GM19239 (cell line): ENCODE results near the gene ARPIN.
"Not testable (repeated sequence)": the region's sequence is repeated elsewhere in the genome, so short reads cannot be mapped to it uniquely, and the experiment has no call there.

Source experiments
- DNase-seq: peaks from one replicate; pipeline ENCODE4 v3.0.0; 2011; ENCODE audit warnings: low spot score; ENCODE audit not compliant: insufficient read length
- FAIRE-seq: peaks from 2 replicates; lab custom pipeline; 2011; peaks lifted over from hg19 to GRCh38; lab: Jason Lieb, UNC

Gene ARPIN

DNA sequence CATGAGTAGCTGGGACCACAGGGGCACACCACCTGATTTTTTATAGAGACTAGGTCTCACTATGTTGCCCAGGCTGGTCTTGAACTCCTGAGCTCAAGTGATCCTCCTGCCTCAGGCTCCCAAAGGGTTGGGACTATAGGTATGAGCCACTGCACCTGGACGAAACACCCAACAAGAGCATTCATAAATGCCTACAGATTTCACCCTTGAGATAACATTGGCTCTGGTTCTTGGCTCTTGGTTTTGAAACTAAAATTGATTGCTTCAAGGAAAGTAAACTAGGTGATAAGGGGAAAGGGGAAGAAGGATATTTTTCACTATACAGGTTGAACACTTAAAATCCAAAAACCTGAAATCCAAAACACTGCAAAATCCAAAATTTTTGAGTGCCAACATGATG, 29.2 kb downstream of the ARPIN start:
- DNase-seq (no peak), FAIRE-seq (no peak)

DNA sequence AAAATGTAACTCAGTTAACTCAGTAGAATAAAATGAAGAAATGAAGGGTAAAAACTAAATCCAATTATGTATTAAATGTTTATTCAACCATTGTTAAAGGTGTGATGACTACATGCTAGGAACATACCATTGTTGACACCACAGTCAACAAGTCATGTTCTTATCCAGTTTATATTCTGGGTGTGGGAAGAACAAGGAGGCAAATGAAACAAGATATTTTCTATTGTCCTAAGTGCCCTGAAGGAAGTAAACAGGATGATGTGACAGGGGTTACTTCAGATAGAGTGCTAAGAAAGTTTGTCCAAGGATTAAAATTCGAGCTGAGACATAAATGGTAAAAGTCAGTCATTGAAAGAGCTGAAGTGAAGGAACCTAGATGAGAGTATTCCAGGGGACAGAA, 32.0 kb downstream of the ARPIN start:
- no peak for FAIRE-seq

GRCh38 chr15:89878323-89878722, 34.4 kb downstream of the ARPIN start:
- FAIRE-seq, result no peak
- DNase-seq, result no peak

More for the DNA sequence above, 32.0 kb downstream of the ARPIN start:
- no peak for DNase-seq

- FAIRE-seq (no peak), DNase-seq (no peak)
Observed at GRCh38 chr15:89877083-89877425, 35.7 kb downstream of the ARPIN start.

DNA sequence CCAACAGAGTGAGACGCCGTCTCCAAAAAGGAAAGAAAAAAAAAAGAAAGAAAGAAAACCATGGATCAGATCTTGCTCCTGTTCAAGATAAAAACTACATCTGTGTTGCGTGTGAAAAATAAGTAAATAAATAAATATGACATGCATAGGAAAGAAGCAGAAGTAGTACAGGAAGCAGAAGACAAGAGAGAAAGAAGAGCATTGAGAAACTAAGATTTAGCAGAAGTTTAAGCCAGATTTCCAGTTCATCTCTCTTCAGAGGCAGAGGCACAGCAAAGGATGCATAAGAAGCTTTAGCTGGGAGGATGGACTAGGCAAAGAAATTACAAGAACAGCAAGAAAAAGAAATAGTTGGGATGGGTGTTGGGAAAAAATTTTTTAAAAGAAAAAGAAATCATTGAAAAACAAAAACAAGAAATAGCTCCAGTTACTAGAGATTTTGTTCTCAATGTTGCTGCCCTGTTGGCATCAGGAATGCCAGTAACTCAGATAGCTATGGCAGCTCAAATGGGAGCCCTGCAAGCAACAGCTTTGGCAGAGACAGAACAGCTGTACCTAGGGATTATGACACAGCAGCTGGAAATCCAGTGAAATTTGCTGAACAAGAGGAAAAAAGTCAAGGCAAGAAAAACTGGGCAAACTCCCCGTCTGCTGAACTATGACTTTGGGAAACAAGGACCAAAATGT, 36.2 kb downstream of the ARPIN start:
- FAIRE-seq, result no peak

DNA sequence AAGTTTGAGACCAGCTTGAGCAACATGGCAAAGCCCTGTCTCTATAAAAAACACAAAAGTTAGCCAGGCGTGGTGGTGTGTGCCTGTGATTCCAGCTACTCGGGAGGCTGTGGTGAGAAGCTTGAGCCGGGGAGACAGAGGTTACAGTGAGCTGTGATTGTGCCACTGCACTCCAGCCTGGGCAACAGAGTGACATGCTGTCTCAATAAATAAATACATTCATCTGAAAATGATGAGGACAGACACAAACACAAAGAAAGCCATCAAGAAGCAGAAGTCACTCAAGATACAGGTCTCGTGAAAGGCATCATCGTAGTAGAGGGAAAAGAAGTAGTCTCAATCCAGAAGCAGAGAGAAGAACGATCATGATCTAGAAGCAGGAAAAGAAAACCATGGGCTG, 37.0 kb downstream of the ARPIN start:
- no peak for FAIRE-seq
- no peak for DNase-seq

More for the DNA sequence above, 36.2 kb downstream of the ARPIN start:
- DNase-seq, result no peak

GRCh38 chr15:89874926-89875564, 37.7 kb downstream of the ARPIN start:
- FAIRE-seq, result peak; percentile 85
- DNase-seq, result peak; percentile 81

GRCh38 chr15:89870688-89871288, 42.0 kb downstream of the ARPIN start:
- FAIRE-seq (no peak), DNase-seq (no peak)

DNA sequence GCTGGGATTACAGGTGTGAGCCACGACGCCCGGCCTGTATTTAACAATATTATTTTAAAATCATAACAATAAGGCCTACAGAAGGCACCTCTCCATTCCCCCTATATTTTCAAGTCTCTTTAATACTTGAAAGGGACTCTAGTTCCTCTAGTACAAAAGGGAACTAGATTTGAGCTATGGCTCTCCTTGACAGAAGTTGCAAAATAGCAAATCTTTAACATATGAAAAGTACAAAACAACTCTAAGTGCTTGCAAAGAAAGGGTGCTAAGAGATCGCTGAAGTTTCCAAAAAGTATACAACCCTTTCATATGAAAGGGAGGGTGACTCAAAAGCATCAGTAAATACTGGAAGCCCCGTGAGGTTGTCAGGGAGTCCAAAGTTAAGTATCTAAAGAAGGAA, 42.7 kb downstream of the ARPIN start:
- FAIRE-seq (no peak), DNase-seq (no peak)

GRCh38 chr15:89869490-89869889, 43.3 kb downstream of the ARPIN start:
- FAIRE-seq, DNase-seq: not testable (repeated sequence)

DNA sequence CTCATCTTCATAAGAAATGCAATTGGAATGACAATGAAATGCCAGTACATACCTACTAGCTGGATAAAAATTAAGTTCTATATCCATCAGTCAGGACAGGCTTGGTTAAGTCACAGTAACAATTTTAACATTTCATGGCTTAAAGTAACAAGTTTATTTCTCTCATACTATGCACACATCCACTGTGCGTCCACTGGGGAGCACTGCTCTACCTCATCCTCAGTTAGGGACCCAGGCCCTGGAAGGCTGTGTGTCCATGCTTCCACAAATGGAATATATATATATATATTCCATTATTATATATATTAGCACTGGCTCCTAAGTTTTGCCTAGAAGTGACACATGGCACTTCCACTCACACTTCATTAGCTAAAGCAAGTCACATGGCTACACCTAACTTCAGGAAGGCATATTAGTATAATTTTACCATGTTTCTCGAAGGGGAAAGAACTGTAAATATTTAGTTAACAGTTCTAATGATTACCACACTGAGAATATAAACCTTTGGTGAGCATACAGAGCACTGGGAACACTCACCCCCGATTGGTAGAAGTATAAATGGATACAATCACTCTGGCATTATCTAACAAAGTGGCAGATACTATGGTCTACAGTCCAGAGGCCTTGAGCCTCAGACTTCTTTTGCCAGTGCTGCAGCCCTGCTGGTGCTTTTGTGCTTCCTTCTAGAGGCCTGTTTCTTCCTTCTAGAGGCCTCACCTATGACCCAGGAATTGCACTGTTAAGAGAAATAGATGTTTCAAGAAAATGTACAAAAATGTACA, 47.6 kb downstream of the ARPIN start:
- no peak for DNase-seq
- FAIRE-seq, result no peak

DNA sequence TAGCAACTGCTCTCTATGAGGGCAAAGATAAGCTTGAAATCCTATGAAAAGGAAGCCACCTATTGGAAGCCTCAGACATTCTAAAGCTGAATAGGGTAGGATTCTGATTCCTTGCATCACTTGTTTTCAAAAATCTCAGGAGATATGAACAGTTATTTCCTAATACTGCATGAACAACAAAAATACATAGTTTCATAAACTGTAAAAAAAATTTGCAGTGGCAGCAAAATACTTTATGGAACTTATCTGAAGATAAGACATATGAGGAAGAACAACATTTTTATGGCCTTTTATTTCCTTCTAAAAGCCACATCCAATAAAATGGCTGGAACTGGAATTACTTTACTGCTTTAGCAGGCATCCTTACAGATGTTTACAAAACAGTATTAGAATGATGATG, 48.8 kb downstream of the ARPIN start:
- FAIRE-seq (no peak), DNase-seq (no peak)

- no peak for FAIRE-seq
Observed at GRCh38 chr15:89860891-89861290, 51.9 kb downstream of the ARPIN start.

GRCh38 chr15:89860431-89860830, 52.3 kb downstream of the ARPIN start:
- FAIRE-seq (peak; percentile 21), DNase-seq (no peak)

More at GRCh38 chr15:89860891-89861290, 51.9 kb downstream of the ARPIN start:
- no peak for DNase-seq

GRCh38 chr15:89858661-89859458, 53.9 kb downstream of the ARPIN start:
- DNase-seq, result no peak

GRCh38 chr15:89857673-89858072, 55.1 kb downstream of the ARPIN start:
- FAIRE-seq (no peak), DNase-seq (no peak)

More at GRCh38 chr15:89858661-89859458, 53.9 kb downstream of the ARPIN start:
- FAIRE-seq, result no peak

- no peak for FAIRE-seq
Observed at GRCh38 chr15:89855948-89856347, 56.8 kb downstream of the ARPIN start.

GRCh38 chr15:89854863-89855262, 57.9 kb downstream of the ARPIN start:
- not testable (repeated sequence) for FAIRE-seq, DNase-seq

More at GRCh38 chr15:89855948-89856347, 56.8 kb downstream of the ARPIN start:
- no peak for DNase-seq

- FAIRE-seq (no peak), DNase-seq (no peak)
Observed at GRCh38 chr15:89852342-89852995, 60.3 kb downstream of the ARPIN start.
